IMR-90 (cell line): ENCODE data around the gene SLC25A11.

Source experiments
- BHLHE40 ChIP-seq: fragments of 150-350 bp; IDR thresholded peaks from 2 replicates; pipeline ENCODE4 v1.6.1; 2016; ENCODE audit warnings: mild to moderate bottlenecking, low read depth, low read length
- MAFK ChIP-seq: IDR thresholded peaks from 2 replicates; pipeline ENCODE4 v1.6.1; 2012; ENCODE audit warnings: low read depth, low read length, improper control_type of control experiment
- POLR2A ChIP-seq: IDR thresholded peaks from 2 replicates; pipeline ENCODE4 v1.6.1; 2012; ENCODE audit warnings: mild to moderate bottlenecking, low read depth, low read length
- TF ChIP-seq, protein P1 (sequence below): conservative IDR thresholded peaks from 2 replicates; pipeline ENCODE4 v1.5.1; 2012; ENCODE audit warnings: mild to moderate bottlenecking, low read depth, low read length, improper control_type of control experiment

GRCh38 chr17:4947010-4947410, 7.2 kb upstream of the SLC25A11 start:
- TF ChIP-seq, protein P1, sequence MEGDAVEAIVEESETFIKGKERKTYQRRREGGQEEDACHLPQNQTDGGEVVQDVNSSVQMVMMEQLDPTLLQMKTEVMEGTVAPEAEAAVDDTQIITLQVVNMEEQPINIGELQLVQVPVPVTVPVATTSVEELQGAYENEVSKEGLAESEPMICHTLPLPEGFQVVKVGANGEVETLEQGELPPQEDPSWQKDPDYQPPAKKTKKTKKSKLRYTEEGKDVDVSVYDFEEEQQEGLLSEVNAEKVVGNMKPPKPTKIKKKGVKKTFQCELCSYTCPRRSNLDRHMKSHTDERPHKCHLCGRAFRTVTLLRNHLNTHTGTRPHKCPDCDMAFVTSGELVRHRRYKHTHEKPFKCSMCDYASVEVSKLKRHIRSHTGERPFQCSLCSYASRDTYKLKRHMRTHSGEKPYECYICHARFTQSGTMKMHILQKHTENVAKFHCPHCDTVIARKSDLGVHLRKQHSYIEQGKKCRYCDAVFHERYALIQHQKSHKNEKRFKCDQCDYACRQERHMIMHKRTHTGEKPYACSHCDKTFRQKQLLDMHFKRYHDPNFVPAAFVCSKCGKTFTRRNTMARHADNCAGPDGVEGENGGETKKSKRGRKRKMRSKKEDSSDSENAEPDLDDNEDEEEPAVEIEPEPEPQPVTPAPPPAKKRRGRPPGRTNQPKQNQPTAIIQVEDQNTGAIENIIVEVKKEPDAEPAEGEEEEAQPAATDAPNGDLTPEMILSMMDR: no peak
- TF ChIP-seq BHLHE40 (no peak), MAFK (no peak), POLR2A (no peak)
